GM12878 (cell line): ENCODE results near the gene COL4A2. TPM values are rescaled to one million over a fixed set of nuclear protein-coding genes. Genes with fewer than 3 reads are reported as not detected.

Source experiments
- ATAC-seq: fragments of 200-7000 bp; cut with Tn5 transposase; 3 replicates; pipeline ENCODE4 v1.9.1; 2020; ENCODE audit warnings: mild to moderate bottlenecking, moderate library complexity
- BruUV-seq: library from RNA; stranded (reverse); fragments of 400-500 nt; replicated peaks from 2 replicates; lab custom pipeline; 2021; lab: Mats Ljungman, UMichigan
- CTCF ChIA-PET: fragments of 300-600 bp; sonication (Branson Sonifier 250); formaldehyde crosslinking; extraction: SDS; loops from one replicate; lab custom pipeline; 2021; ENCODE audit warnings: inconsistent platforms; lab: Yijun Ruan, JAX
- POLR2A ChIA-PET: fragments of 350-600 bp; formaldehyde crosslinking; extraction: SDS; loops from one replicate; lab custom pipeline; 2021; ENCODE audit warnings: inconsistent platforms; lab: Charles Lee
- RAD21 ChIA-PET: fragments of 300-600 bp; sonication (Branson Sonifier 250); formaldehyde crosslinking; loops from one replicate; lab custom pipeline; 2023; ENCODE audit warnings: antibody characterized with exemption; ENCODE audit not compliant: unreplicated experiment; lab: Charles Lee
- SMC1A ChIA-PET: fragments of 300-600 bp; sonication (Branson Sonifier 250); formaldehyde crosslinking; loops from one replicate; lab custom pipeline; 2023; ENCODE audit not compliant: unreplicated experiment, uncharacterized antibody; lab: Charles Lee
- DNase-seq: peaks from one replicate; pipeline ENCODE4 v3.0.0-alpha.2; 2011; ENCODE audit warnings: low read depth, low spot score
- FAIRE-seq: peaks from 3 replicates; lab custom pipeline; 2011; peaks lifted over from hg19 to GRCh38; lab: Jason Lieb, UNC
- H2AFZ ChIP-seq: 2 replicates; pipeline ENCODE4 v1.6.0; 2011; ENCODE audit warnings: low read depth, low read length, control low read depth; ENCODE audit not compliant: control insufficient read depth
- H3K27ac ChIP-seq: 2 replicates; pipeline ENCODE4 v1.5.1; 2011; ENCODE audit warnings: control low read depth; ENCODE audit not compliant: control insufficient read depth, insufficient read depth
- H3K27me3 ChIP-seq, 2 experiments: replicated peaks in 1 of 2; 2 replicates each; pipeline versions ENCODE4 v1.6.0 to v1.6.1; 2011; ENCODE audit warnings: low read length in 1 of 2; ENCODE audit not compliant: control insufficient read depth in 2 of 2, insufficient read depth in 2 of 2
- H3K36me3 ChIP-seq, 2 experiments: 2 replicates each; pipeline ENCODE4 v1.5.1; 2011; ENCODE audit warnings: low read length in 1 of 2; ENCODE audit not compliant: control insufficient read depth in 2 of 2, insufficient read depth in 2 of 2
- H3K4me1 ChIP-seq: 2 replicates; pipeline ENCODE4 v1.6.1; 2011; ENCODE audit warnings: mild to moderate bottlenecking, low read length, moderate library complexity, mixed read lengths; ENCODE audit not compliant: control insufficient read depth, insufficient read depth
- H3K4me2 ChIP-seq: 2 replicates; pipeline ENCODE4 v1.6.0; 2011; ENCODE audit warnings: control low read depth; ENCODE audit not compliant: control insufficient read depth, insufficient read depth
- H3K4me3 ChIP-seq: fragments of 200-600 bp; sonication (generic); 2 replicates; pipeline ENCODE4 v1.5.1; 2016
- H3K79me2 ChIP-seq: 2 replicates; pipeline ENCODE4 v1.6.0; 2011; ENCODE audit warnings: low read length; ENCODE audit not compliant: control insufficient read depth, insufficient read depth
- H3K9ac ChIP-seq: 2 replicates; pipeline ENCODE4 v1.8.0; 2011; ENCODE audit warnings: low read length, control low read depth, mixed read lengths; ENCODE audit not compliant: control insufficient read depth, insufficient read depth
- H3K9me3 ChIP-seq: replicated peaks from 3 replicates; pipeline ENCODE4 v1.5.1; 2011; ENCODE audit warnings: mild to moderate bottlenecking, low read length; ENCODE audit not compliant: control insufficient read depth, insufficient read depth
- H4K20me1 ChIP-seq: 2 replicates; pipeline ENCODE4 v1.6.0; 2011; ENCODE audit not compliant: control insufficient read depth, insufficient read depth
- CUX1 ChIP-seq: IDR thresholded peaks from 2 replicates; pipeline ENCODE4 v1.6.1; 2012; ENCODE audit warnings: improper control_type of control experiment, low read depth, low read length; ENCODE audit not compliant: insufficient replicate concordance
- HDAC6 ChIP-seq: fragments of 200-600 bp; sonication (generic); IDR thresholded peaks from one replicate; pipeline ENCODE4 v1.8.0; 2017; ENCODE audit warnings: antibody characterized with exemption; ENCODE audit not compliant: unreplicated experiment
- HDGF ChIP-seq: fragments of 450-650 bp; IDR thresholded peaks from 2 replicates; pipeline ENCODE4 v1.6.1; 2016; ENCODE audit warnings: antibody characterized with exemption
- HSF1 ChIP-seq: fragments of 150-350 bp; IDR thresholded peaks from 2 replicates; pipeline ENCODE4 v1.6.1; 2014; ENCODE audit warnings: mild to moderate bottlenecking, low read depth, low read length
- IKZF1 ChIP-seq: fragments of 450-650 bp; conservative IDR thresholded peaks from 2 replicates; pipeline ENCODE4 v1.6.1; 2017; ENCODE audit warnings: antibody characterized with exemption, mild to moderate bottlenecking
- IRF4 ChIP-seq: IDR thresholded peaks from 2 replicates; pipeline ENCODE4 v1.6.1; 2011; ENCODE audit warnings: low read depth, low read length
- JUND ChIP-seq: IDR thresholded peaks from 2 replicates; pipeline ENCODE4 v1.6.1; 2012; ENCODE audit warnings: low read depth, mild to moderate bottlenecking, low read length, improper control_type of control experiment, moderate library complexity
- MEF2B ChIP-seq: fragments of 450-650 bp; IDR thresholded peaks from 2 replicates; pipeline ENCODE4 v1.6.1; 2018; ENCODE audit warnings: mild to moderate bottlenecking, moderate library complexity; ENCODE audit not compliant: partially characterized antibody, poor library complexity, severe bottlenecking
- MYB ChIP-seq: fragments of 150-350 bp; IDR thresholded peaks from 2 replicates; pipeline ENCODE4 v1.6.1; 2014; ENCODE audit warnings: mild to moderate bottlenecking, low read depth, low read length, borderline replicate concordance
- NFYA ChIP-seq: IDR thresholded peaks from 2 replicates; pipeline ENCODE4 v1.6.1; 2011; ENCODE audit warnings: low read depth, mild to moderate bottlenecking, low read length, improper control_type of control experiment, borderline replicate concordance
- NKRF ChIP-seq: fragments of 450-650 bp; conservative IDR thresholded peaks from 2 replicates; pipeline ENCODE4 v1.6.1; 2017; ENCODE audit warnings: mild to moderate bottlenecking, moderate library complexity
- PML ChIP-seq: IDR thresholded peaks from 2 replicates; pipeline ENCODE4 v1.6.1; 2012; ENCODE audit warnings: low read length, inconsistent platforms
- POLR2A ChIP-seq: IDR thresholded peaks from 2 replicates; pipeline ENCODE4 v1.6.1; 2011; ENCODE audit warnings: low read depth, mild to moderate bottlenecking, low read length
- POLR2AphosphoS5 ChIP-seq: IDR thresholded peaks from 2 replicates; pipeline ENCODE4 v1.6.1; 2011; ENCODE audit warnings: mild to moderate bottlenecking, low read length, inconsistent platforms
- RCOR1 ChIP-seq: conservative IDR thresholded peaks from 2 replicates; pipeline ENCODE4 v1.6.1; 2012; ENCODE audit warnings: low read depth, low read length, improper control_type of control experiment
- SPI1 ChIP-seq: IDR thresholded peaks from 2 replicates; pipeline ENCODE4 v1.6.1; 2011; ENCODE audit warnings: low read depth, mild to moderate bottlenecking, low read length, moderate library complexity, borderline replicate concordance; ENCODE audit not compliant: insufficient read depth
- WGBS: methylation state at CpG from one replicate; pipeline ENCODE4 v1.1.6; 2016; ENCODE audit warnings: low lambda C conversion rate; ENCODE audit not compliant: insufficient replicate concordance, insufficient coverage; ENCODE audit errors: missing lambda C conversion rate; 5-methylcytosine and 5-hydroxymethylcytosine counted together
- in situ Hi-C: fragments of 300-500 bp; cut with MboI; formaldehyde crosslinking; loops from 9 replicates; pipeline ENCODE4 v1.14.3; 2018; ENCODE audit warnings: mixed read lengths
- intact Hi-C: fragments of 100-400 bp; cut with micrococcal nuclease; formaldehyde crosslinking; loops from one replicate; pipeline ENCODE4 v1.14.2; 2022; ENCODE audit not compliant: unreplicated experiment
- polyA plus RNA-seq, 11 experiments: library from polyadenylated mRNA; depleted of rRNA in 4 of 11; unstranded in 6 of 11; stranded (reverse) in 5 of 11; fragments of >200 nt; fragmentation: Nextera tagmentation in 4 of 11; fragmentation: Illumina TruSeq in 1 of 11; extraction: Ambion mirVana in 4 of 11; extraction: Trizol in 1 of 11; gene quantifications; 1 replicate in 1 of 11; 2 replicates in 10 of 11; pipeline versions ENCODE4 v1.2.1 to v1.2.3, GENCODE V29; 2011 to 2016; ENCODE audit warnings: inconsistent platforms in 2 of 11, missing spikeins in 2 of 11, low read depth in 1 of 11
- total RNA-seq, 4 experiments: library from RNA; depleted of rRNA in 3 of 4; stranded (reverse); fragments of >200 nt in 3 of 4; fragmentation: Illumina TruSeq in 1 of 4; extraction: Trizol in 1 of 4; gene quantifications; 2 replicates each; pipeline versions ENCODE4 v1.2.1 to v1.2.3, GENCODE V29; 2013 to 2021

The COL4A2 gene
- total and polyA plus RNA-seq, 10 of the 15 experiments (the other 5 are each of a cell fraction or from before 2014, with no cell fraction given), result 0.16 to 1.6 (median 0.62) TPM; not detected in 3

- Histone ChIP-seq H3K4me1 (peaks cover 37% of the 10 kb centered on the region), H3K4me2 (peak overlapping the region; percentile 81), H2AFZ (no peak overlapping the region), H4K20me1 (no peaks in the 10 kb centered on the region), H3K27me3 (no peaks in the 10 kb centered on the region), H3K27ac (peak overlapping the region; percentile 60), H3K79me2 (no peaks in the 10 kb centered on the region), H3K36me3 (no peaks in the 10 kb centered on the region), H3K4me3 (peak overlapping the region; percentile 42; the same call in 1 of the 2 replicates), H3K9ac (no peak overlapping the region; the same call in 1 of the 2 replicates), H3K9me3 (no peaks in the 10 kb centered on the region)
- in situ Hi-C loops (loop anchor here (5.0 kb wide), 1 partner anchor 1309 kb away; no protein-coding TSS in a partner anchor), intact Hi-C loops (loop anchor here (1.0 to 10.0 kb wide), 6 partner anchors 27 to 573 kb away; partner anchors contain the start of genes ANKRD10, ING1 and RAB20)
- no TSS peak for BruUV-seq
- WGBS, result 2% methylated on average over 6 of the region's 7 CpGs
- FAIRE-seq (peak; percentile 97), DNase-seq (peak; percentile 87), ATAC-seq (peak; percentile 96)
- CTCF ChIA-PET, result interaction anchor here (0.6 to 2.4 kb wide), 3 partner anchors 16 to 1318 kb away, joined by 3 to 13 read pairs (median 4); no protein-coding TSS in a partner anchor
- POLR2A ChIA-PET, result interaction anchor here (0.5 to 1.3 kb wide), 4 partner anchors 12 to 483 kb away, joined by 3 read pairs; partner anchors contain the start of gene RAB20
- SMC1A ChIA-PET, result interaction anchor here (0.6 to 2.8 kb wide), 5 partner anchors 10 to 490 kb away, joined by 3 to 10 read pairs (median 3); no protein-coding TSS in a partner anchor
- RAD21 ChIA-PET, result interaction anchor here (0.7 to 2.8 kb wide), 3 partner anchors 17 to 139 kb away, joined by 4 to 12 read pairs (median 5); no protein-coding TSS in a partner anchor
- TF ChIP-seq POLR2A (peak; percentile 68), IKZF1 (peak; percentile 97), POLR2AphosphoS5 (peak; percentile 68; the same call in 1 of the 2 replicates), NFYA (no peak), HDGF (no peak), HSF1 (no peak), MYB (peak; percentile 70; the same call in 1 of the 2 replicates), NKRF (no peak), SPI1 (peak; percentile 98), CUX1 (peak; percentile 77), PML (peak; percentile 70; the same call in 1 of the 2 replicates), RCOR1 (peak; percentile 77; the same call in 1 of the 2 replicates), IRF4 (peak; percentile 97), MEF2B (peak; percentile 77), JUND (peak; percentile 92), HDAC6 (no peak)
Measured at GRCh38 chr13:110471833-110472162, 164.7 kb downstream of the COL4A2 start.
